Fibroblast of skin of back (primary cell): ENCODE results near the gene SEZ6.
"Not testable (repeated sequence)": the region's sequence is repeated elsewhere in the genome, so short reads cannot be mapped to it uniquely, and the experiment has no call there.

Experiments
- DNase-seq: peaks from one replicate; pipeline ENCODE4 v3.0.0-alpha.2; 2013

Gene SEZ6

DNA sequence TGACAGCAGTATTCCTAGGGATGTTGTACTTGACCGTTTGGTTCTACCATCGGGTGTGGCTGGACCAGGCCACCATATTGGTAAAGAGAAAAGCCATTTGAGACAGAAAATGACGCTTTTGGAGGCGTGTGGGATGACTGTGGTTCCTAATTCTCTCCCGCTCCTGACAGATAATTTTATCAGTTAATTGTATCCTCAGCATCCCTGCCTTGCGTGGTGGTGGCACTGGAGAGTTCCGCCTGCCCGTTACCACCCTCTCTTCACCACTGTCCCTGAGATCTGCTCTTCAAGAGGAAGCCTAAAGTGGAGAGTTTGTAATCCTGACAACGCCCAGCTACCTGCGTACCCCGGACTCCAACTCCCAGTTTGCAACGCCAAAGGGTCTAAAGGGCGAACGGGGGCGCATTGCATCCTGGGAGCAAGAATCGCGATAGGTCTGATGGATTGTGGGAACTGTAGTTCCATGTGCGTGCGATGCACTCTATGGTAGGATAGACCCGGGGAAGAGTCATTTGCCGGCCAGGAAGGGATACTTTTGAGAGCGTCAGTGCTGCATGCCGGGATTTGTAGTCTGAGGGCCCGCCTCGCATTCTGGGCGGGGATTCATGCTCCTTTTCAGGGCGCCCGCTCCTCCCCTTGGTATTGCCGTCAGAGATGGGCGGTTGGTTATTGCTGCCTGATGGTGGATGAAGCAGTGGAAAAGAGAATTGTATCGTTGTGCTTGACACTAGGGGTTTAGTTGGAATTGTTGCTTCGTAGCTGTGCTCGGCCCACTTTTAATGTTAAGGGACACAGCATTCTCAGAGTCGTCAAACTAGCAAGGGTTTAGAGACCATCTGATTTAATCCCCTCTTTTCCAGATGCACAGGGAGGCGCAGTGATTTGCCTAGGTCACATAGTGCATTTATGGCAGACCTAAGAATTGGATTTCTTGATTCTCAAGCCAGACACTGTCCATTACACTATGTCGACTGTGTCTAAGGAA is 53.5 kb downstream of the SEZ6 start:
- peak; percentile 100 for DNase-seq

DNA sequence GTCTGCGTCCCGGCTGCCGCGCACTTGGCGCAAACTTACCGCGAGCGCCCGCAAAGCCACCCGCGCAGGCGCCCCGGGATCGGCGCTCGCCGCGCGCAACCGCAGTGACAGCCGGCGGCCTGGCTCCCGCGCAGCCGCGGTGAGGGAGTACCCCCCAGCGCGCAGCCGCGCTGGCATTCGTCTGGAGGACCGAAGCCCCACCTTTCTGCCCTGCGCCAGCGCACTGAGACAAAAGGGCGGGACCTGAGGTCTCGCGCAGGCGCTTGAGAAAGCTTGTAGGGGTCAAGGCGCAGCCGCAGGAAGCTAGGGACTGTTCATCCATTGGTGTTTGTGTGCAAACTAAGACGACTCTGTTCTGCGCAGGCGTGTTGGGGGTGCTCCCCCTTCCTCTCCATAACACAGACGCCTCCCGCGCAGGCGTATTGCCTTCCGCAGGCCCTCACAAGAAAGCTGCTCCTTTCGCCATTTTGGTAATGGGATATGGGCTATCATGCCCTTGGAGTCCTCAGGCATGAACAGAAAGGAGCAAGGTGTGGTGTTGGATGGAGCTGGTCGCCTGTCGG is 54.3 kb downstream of the SEZ6 start, which contains the start of gene PHF12:
TSS of gene PHF12 (minus strand) at position 91 of the 563 bp plus-strand sequence. CDS start 558 bp downstream, outside the sequence.
- peak; percentile 100 for DNase-seq

DNA sequence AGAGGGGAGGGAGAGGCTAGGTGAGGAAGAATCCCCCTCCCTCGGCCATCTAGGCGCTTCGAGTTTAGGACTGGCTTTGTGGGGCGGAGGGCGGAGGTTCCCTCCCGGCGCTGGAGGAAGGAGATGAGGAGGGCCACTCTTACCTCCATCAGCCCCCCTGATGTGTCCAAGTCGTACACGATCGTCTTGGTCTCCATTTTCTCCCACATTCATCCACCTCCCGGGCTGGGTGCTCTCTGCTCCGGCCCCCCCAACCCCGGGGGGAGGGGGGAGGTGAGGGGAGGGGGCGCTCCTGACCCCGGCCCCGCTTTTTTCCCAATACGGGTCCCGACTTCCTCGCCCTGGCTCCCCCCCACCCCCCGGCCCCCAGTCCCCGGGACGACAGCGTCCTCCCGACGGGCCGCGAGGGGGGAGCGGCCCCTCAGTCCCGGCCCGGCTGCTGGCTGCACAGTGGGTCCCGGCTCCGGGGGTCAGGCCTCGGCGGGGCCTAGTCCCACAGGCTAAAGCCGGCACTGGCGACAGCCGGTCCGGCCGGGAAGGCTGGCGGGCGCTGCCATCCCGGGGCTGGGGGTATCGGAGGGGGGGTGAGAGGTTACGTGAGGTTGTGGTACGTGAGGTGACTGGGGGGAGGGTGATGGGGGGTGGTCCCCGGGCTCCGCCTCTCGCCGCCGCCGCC is 54.9 kb downstream of the SEZ6 start:
- DNase-seq: no peak

DNA sequence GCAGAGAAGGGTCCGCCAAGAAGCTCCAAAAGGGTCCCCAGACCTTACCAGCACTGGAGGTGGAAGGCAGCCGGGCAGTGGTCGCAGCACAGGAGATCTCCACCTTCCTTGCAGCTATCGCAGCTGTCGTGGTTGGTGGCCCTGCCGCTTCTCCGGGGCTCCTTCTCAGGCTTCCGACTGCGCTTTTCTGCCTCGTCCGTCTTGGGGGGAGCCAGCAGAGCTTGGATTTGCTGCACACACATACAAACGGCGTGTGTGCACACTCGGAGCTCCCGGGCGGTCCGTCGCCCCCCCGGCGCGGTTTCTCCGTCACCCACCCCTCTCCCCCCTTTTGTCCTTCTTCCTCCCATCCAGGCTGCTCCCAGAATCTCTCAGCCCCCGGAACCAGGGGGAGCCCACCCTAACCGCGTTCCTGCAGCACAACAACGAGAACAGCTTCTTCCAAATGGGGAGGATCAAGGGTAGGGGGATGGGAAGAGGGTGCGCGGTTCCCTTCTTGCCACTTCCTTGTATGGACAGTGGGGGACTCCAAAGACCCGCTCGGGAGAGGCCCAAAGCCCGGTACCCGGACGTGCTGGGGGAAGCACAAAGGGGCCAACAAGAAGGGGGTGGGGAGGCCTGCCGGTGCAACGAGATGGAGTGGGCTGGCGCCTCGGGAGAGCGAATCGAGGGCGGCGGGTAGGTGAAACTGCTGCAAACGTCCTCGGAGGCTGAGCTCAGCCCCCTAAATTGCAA is 55.6 kb downstream of the SEZ6 start:
- DNase-seq: peak; percentile 66

DNA sequence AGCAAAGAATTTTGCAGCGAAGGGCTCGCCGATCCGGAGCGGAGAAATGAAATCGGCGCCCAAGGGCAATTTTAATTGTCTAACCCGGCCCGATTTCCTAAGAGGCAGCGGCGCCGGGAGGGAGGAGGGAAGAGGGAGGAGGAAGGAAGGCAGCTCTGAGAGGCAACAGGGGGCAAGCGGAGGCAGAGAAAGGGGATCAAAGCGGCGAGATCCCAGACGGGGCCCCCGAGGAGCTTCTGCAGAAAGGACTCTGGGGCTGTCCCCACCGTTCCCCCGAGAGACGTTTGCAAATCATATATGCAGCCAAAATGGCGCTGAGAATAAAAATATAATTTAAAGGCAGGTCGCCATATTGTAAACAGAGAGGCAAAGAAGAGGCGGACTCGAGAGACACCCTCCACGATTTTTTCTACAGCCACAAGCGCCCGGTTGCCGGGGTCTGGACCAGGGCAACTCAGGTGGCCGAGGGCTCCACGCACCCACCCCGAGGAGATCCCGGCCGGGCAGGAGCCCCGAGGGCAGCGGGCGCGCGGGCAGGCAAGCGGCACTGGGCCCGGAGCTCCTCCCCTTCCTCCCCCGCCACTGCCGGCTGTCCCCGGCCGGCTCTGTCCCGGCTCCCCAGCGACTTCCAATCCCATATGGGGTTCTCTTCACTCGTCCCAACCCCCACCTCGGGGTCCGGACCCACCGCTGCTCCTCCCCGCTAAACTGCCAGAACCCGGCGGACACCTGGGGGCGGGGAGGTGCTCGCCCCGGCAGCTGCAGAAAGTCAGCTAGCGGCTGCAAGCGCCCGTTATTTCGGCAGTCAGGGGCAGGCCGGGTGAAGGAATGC is 56.4 kb downstream of the SEZ6 start:
- DNase-seq: peak; percentile 51

DNA sequence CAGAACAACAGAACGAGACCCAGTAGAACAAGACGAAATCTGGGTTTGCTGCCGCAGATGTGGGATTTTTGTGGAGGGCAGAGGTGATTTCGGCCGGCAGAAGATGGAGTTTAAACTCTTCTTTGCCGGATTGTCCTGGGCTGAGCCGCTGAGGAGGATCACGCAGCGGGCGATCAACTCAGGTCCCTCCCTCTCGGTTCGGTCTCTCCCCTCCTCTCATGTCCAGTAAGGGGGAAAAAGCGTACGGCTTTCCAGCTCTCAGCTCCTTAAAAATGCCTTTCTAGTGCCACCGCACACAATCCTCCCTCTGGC is 57.0 kb downstream of the SEZ6 start:
- no peak for DNase-seq

DNA sequence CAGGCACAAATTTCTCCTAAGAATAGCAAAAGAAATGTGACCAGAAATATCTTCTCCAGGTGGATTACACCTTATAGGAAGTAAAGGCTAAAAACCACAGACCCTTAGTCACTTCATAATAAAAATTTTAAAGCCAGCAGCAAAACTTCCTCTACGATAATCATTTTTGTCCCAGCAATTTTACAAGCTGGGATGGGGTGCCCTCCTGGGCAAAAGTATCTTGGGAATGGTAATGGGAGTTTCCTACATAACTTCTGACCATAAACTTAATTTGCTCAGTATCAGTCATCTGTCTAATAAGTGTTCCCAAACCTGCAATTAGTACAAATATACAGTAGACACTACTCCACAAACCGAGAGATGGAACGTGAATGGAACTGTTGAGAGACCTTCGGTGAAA is 57.5 kb downstream of the SEZ6 start:
- DNase-seq: no peak

DNA sequence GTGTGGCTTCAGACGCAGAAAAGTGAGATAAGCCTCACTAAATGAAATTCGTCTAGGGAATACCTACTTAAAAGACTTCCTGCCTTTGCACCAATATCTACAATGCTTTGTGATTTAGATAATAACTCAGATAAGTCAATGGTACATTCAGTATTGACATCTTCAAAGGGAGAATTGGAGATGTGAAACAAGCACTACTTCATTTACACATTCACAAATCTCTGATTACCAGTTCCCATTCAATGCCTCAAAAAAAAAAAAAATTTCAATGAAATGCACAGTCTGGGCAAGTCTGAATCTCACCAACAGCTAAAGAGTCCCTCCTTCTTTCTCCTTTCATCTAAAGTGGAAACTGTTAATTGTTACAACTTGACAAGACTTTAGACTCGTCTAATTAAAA is 58.2 kb downstream of the SEZ6 start:
- no peak for DNase-seq

DNA sequence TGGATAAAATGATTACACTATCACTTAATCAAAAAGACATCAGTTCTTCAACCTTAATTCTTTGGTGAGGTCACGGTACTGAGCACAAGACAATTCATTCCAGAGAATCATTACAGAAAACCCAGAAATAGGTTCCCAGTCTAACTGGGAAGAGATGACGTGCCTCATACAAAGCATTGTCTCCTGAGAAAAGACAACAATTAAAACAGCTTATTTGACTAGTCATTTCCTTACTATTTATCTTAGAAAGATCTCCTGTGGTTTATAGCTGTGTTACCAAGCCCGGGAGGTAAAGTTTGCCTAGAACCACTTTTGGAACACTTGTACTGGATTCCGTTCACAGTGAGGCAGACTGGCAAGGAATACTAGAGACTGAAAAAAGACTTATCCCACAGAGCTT is 59.6 kb downstream of the SEZ6 start:
- peak; percentile 93 for DNase-seq

DNA sequence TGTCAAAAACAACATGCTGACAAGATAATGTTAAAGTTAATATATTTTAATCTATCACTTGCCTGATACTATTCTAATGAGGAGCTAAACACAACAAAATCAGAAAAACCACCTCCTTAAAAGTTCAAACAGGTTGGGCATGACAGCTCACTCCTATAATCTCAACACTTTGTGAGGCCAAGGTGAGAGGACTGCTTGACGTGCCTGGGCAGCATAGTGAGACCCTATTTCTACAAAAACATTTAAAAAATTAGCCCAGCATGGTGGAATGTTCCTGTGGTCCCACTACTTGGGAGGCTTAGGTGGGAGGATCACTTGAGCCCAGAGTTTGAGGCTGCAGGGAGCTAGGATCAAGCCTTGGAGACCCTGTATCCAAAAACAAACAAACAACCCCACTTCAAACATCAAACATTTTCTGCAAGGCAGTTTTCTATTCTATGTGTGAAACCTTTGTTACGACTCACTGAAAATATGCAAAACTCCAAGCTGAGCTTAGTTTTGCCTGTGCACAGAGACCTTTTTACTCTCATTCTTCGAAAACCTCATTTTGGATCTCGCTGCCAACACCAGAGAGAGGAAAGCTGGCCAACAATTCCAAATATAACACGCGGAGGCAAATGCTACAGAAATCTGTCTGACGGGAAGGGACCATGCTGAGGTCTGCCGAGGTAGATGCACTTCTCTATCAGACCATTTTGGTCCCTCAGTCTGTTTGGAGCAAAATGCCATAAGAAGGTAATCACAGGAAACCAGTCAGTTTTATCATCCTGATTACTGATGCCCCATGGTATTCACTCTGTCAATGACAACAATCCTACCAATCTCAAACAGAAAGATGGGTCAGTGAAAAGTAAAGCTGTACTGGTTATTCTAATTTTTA is 60.7 kb downstream of the SEZ6 start:
- DNase-seq: peak; percentile 77

DNA sequence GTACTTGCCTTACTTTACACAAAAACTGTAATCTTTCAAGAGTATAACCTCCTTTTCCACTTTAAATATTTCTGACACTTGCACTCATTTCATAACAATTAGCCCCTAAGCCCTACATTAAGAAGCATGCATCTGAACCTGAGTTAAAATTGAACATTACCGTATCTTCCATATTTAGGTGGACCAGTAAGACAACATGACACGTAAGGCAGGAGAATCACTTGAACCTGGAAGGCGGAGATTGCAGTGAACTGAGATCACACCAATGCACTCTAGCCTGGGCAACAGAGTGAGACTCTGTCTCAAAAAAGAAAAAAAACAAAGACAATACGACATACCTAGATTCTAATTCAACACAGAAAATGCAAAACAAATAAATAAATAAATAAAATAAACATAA is 61.5 kb downstream of the SEZ6 start:
- DNase-seq: no peak

DNA sequence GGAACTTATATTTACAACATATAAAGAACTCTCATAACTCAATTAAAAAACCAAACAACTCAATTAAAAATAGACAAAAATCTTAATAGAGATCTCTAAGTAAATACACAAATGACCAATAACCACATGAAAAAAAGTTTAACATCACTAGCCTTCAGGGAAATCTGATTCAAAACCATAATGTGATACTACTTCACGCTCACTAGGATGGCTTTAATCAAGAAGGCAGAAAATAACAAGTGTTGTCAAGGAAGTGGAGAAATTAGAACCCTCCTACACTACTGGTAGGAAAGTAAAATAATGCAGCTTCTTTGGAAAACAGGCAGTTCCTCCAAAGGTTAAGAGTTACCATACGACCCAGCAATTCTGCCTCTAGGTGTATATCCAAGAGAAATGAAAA is 62.9 kb downstream of the SEZ6 start:
- DNase-seq: no peak

DNA sequence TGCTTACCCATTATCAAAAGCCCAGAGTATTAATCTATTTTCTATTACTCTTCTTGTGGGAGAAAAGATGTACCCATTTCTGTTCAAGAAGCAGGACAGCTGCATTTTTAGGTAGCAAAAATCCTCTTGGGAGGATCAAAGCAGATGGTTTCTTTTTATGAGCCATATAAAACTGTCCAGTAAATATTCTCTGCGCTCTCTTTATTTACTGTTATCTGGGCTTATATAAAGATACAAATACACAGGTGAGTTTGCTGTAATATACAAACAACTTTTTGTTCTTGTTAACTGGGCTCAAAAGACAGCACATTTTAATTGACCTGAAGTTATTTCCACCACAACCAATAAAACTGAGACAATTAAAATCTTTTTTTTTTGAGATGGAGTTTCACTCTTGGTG is 64.6 kb downstream of the SEZ6 start:
- DNase-seq: no peak

DNA sequence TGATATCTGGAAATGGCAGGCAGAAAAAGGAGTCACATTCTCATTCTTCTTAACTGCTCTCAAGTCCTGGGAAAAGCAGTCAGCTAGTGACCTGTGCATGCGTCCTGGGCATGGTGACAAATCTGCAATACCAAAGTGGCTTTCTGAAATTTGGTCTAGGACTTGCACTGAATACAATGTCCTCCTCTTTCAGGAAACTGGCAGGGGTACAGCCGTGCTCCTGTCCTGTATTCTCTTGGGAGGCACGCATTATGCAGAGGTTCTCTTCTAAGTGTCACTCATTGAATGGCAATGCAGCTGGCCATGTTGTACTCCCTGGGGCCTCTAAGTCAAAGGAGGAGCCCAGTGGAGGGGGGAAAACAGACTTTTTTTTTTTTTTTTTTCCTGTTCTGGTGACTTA is 65.2 kb downstream of the SEZ6 start:
- DNase-seq: no peak

DNA sequence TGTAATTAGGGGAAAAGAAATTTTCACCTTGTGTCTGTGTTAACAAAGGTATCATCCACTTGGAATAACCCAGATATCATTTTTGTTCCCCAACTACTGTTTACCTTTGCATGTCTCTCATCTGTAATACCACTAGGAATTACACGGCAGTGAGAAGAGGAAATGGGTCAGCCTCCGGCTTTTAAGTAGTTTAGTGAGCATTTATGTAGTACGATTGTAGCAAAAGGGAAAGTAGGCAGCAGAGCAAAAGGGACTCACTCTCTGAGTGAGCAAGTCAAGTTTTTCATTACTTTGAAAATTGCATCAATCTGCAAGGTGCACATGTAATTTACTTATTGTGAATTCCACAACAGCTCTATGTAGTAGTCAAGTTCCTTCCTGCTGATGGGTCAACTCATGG is 65.7 kb downstream of the SEZ6 start:
- DNase-seq: no peak

DNA sequence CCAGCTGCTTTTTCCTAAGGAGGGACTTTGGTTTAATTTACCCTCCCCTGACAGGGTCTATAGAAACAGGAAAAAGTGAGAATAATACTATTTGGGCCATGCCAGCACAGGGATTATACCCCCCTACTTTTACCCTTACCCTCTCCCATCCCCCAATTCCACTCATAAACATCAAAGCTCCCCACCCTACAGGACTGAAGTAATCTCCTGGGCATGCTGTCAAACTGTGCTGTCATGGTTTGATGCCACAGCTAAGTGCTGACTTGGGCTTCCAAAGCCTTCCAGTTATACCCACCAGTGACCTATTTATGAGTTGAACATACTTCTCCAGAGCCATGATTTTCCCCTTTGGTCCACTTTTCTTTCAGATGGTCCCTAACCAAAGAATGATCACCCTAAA is 67.3 kb downstream of the SEZ6 start:
- DNase-seq: no peak

DNA sequence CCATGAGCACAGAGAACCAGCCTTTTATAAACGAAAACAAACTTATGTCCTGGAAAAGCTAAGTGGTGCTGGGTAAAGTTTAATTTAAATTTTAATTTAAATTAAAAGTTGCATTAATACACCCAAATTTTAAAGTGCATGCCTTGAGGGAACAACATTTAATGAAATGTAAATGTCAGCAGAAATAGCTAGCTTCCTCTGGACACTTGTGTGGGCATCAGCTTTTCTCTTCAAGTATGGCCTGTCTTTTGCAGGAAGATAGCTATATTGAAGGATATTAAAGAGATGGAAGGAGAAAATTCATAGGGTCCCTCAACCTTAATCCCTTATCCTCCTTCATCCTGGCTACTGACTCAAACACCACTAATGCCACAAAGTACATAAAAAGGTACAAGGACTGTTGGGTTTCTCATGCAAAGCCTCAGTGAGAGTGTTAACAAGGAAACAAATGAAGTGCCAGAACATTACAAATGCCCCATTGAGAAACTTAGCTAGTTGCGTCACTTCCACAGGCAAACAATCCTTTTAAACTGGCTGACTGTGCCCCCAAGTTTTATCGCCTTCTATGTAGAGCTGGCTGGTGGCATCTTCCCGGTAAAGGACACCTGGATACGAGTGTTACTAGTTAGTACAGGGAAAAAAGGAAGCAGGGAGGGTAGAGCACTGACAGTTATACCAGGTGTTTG is 68.6 kb downstream of the SEZ6 start:
- no peak for DNase-seq

DNA sequence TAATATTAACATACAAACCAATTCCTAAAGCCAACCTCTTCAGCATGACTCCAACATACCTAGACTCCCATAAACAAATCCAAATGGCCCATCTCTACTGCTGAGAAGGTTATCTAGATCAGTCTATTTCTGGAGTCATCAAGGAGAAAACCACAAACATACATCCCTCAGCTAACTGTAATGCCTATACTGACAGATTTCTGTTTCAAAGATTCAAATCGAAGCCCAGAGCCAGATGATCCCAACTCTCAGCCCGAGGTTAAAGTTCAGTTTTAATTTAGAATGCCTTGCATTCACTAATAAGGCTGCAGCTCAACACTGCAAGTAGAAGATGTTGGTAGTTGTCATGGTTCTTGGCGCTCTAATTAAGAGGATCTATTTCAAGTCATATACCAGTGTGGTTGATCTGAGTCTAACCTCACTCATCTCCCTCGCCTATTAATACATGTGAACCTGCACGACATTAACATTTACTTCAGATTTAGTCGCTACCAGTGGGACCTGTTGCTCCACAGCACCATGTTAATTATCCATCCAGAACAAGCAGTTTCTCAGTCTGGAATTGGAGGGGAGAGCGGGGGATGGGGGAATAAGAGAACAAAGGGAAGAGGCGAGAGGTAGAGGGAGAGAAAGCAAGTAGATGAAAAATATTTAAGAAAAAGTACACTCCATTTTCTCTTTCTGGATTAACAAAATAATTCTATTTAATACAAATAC is 69.9 kb downstream of the SEZ6 start:
- no peak for DNase-seq

DNA sequence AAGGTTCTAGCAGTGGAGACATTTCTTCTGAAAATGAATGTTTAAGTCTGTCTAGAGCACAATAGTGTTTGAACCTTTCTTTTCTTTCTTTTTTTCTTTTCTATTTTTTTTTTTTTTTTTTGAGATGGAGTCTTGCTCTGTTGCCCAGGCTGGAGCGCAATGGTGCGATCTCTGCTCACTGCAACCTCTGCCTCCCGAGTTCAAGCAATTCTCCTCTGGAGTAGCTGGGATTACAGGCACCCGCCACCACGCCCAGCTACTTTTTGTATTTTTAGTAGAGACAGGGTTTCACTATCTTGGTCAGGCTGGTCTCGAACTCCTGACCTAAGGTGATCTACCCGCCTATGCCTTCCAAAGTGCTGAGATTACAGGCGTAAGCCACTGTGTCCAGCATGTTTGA is 71.3 kb downstream of the SEZ6 start:
- DNase-seq: not testable (repeated sequence)

DNA sequence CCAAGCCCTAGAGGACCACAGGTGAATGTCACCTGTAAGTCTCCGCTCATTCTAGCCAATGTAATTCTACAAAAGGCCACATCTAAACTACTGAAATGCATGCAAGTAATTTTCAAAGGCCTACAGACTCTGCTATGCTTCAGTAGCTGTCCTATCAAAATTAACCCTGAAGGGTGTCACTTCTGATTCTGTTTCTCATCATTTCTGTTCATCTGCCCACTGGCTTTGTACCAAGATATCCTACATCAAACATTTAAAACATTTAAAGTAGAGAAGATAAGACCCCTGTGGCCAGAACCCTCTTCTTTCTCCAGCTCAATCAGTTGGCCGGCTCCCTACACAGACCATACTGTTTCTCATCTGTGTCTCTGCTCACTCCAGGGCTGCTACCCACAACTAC is 76.0 kb downstream of the SEZ6 start:
- DNase-seq: no peak
